Cardiac muscle cell (in vitro differentiated cells and primary cell): ENCODE data around the gene PSMD11. TPM values are rescaled to one million over a fixed set of nuclear protein-coding genes. Genes with fewer than 3 reads are reported as not detected.
A peak's percentile ranks its signal among the peaks of the same experiment; 100 is the strongest.

Experiments used
- DNase-seq, 2 donors: peaks; one replicate each; pipeline versions ENCODE4 v3.0.0 to v3.0.0-alpha.2; 2010 to 2017; ENCODE audit warnings: low read depth in 1 of 2, low spot score in 1 of 2
- H3K27ac ChIP-seq: fragments of 200-600 bp; sonication (generic); 2 replicates; pipeline ENCODE4 v1.5.1; 2016
- H3K27me3 ChIP-seq: fragments of 200-600 bp; sonication (generic); 2 replicates; pipeline ENCODE4 v1.6.0; 2016; ENCODE audit warnings: control low read depth
- H3K36me3 ChIP-seq: fragments of 200-600 bp; sonication (generic); 2 replicates; pipeline ENCODE4 v1.5.1; 2016; ENCODE audit warnings: control low read depth
- H3K4me1 ChIP-seq: fragments of 200-600 bp; sonication (generic); 2 replicates; pipeline ENCODE4 v1.8.1; 2017; ENCODE audit warnings: low read depth, mild to moderate bottlenecking, mixed run types
- H3K4me3 ChIP-seq: fragments of 200-600 bp; sonication (generic); 2 replicates; pipeline ENCODE4 v1.5.1; 2016; ENCODE audit warnings: mild to moderate bottlenecking
- H3K9me3 ChIP-seq: fragments of 200-600 bp; sonication (generic); 2 replicates; pipeline ENCODE4 v1.5.1; 2017; ENCODE audit warnings: low read depth, mild to moderate bottlenecking, control low read depth
- CTCF ChIP-seq: IDR thresholded peaks from 2 replicates; pipeline ENCODE4 v1.5.1; 2012; ENCODE audit warnings: low read depth, mild to moderate bottlenecking, low read length
- polyA plus RNA-seq: library from polyadenylated mRNA; unstranded; fragments of >200 nt; fragmentation: Nextera tagmentation; extraction: Ambion mirVana; gene quantifications from 2 replicates; pipeline ENCODE4 v1.2.1, GENCODE V29; 2016
- total RNA-seq: library from RNA; depleted of rRNA; stranded (reverse); fragments of >200 nt; gene quantifications from 2 replicates; pipeline ENCODE4 v1.2.3, GENCODE V29; 2016

PSMD11 gene
- total and polyA plus RNA-seq, 2 experiments from 2014 or later = 28.7 to 143 TPM

GRCh38 chr17:32479074-32479617, 34.8 kb downstream of the PSMD11 start:
- H3K4me1 ChIP-seq = peaks cover 6% of the 10 kb centered on the region
- no peak overlapping the region for H3K27ac ChIP-seq
- no peak for TF ChIP-seq CTCF
- no peaks in the 10 kb centered on the region for H3K27me3 ChIP-seq
- H3K4me3 ChIP-seq = no peak overlapping the region
- no peak for DNase-seq
- peaks cover 54% of the 10 kb centered on the region for H3K36me3 ChIP-seq
- no peaks in the 10 kb centered on the region for H3K9me3 ChIP-seq

- no peak for DNase-seq
- H3K27me3 ChIP-seq = no peaks in the 10 kb centered on the region
- no peaks in the 10 kb centered on the region for H3K9me3 ChIP-seq
- no peak overlapping the region for H3K4me3 ChIP-seq
- H3K36me3 ChIP-seq = peaks cover 38% of the 10 kb centered on the region
- TF ChIP-seq CTCF = no peak
- no peak overlapping the region for H3K27ac ChIP-seq
- peaks cover 8% of the 10 kb centered on the region for H3K4me1 ChIP-seq
These were observed 36.9 kb downstream of the PSMD11 start for GRCh38 chr17:32481193-32481592.

GRCh38 chr17:32482568-32483320, 38.4 kb downstream of the PSMD11 start:
- peaks cover 28% of the 10 kb centered on the region for H3K36me3 ChIP-seq
- peak overlapping the region; percentile 57 for H3K27ac ChIP-seq
- peaks cover 9% of the 10 kb centered on the region for H3K4me1 ChIP-seq
- no peak for TF ChIP-seq CTCF
- no peak overlapping the region for H3K4me3 ChIP-seq
- H3K9me3 ChIP-seq = no peaks in the 10 kb centered on the region
- no peak for DNase-seq
- no peaks in the 10 kb centered on the region for H3K27me3 ChIP-seq

GRCh38 chr17:32483451-32484019, 39.2 kb downstream of the PSMD11 start:
- peak; percentile 70 for TF ChIP-seq CTCF
- DNase-seq = peak; percentile 76 to 90
- Histone ChIP-seq H3K4me3 (no peak overlapping the region), H3K27me3 (no peaks in the 10 kb centered on the region), H3K4me1 (peaks cover 12% of the 10 kb centered on the region), H3K36me3 (peaks cover 20% of the 10 kb centered on the region), H3K27ac (peak overlapping the region; percentile 57), H3K9me3 (no peaks in the 10 kb centered on the region)

- Histone ChIP-seq H3K4me1 (peaks cover 12% of the 10 kb centered on the region), H3K9me3 (no peaks in the 10 kb centered on the region), H3K27me3 (no peaks in the 10 kb centered on the region), H3K4me3 (no peak overlapping the region), H3K27ac (peak overlapping the region; percentile 57), H3K36me3 (peaks cover 15% of the 10 kb centered on the region)
- no peak for TF ChIP-seq CTCF
- DNase-seq = peak in 1 of 2 donors; percentile 17
These were observed 39.7 kb downstream of the PSMD11 start for GRCh38 chr17:32484041-32484461.
